Activated T-cell treated with anti-CD3 and anti-CD28 coated beads, Interleukin-2, amount 50 U/mL, for 72 hours (primary cell): Measurements from ENCODE around the gene FHL1. TPM values are rescaled to one million over a fixed set of nuclear protein-coding genes. Genes with fewer than 3 reads are reported as not detected.
"Not testable (repeated sequence)": the region's sequence is repeated elsewhere in the genome, so short reads cannot be mapped to it uniquely, and the experiment has no call there.

Experiments used
- ATAC-seq, 2 donors: fragments of 150-1000 bp; cut with Tn5 transposase; replicated peaks in 1 of 2; 2 replicates each; pipeline ENCODE4 v1.10.0; 2021; ENCODE audit warnings: moderate library complexity in 2 of 2, mild to moderate bottlenecking in 1 of 2
- DNase-seq, 2 donors: peaks; one replicate each; pipeline ENCODE4 v3.0.0; 2021 to 2022; ENCODE audit warnings: mixed read lengths in 1 of 2
- H3K27ac Mint-ChIP-seq: one replicate; pipeline ENCODE4 v1.8.0; 2022; ENCODE audit warnings: mild to moderate bottlenecking, moderate library complexity, mixed read lengths
- H3K27me3 Mint-ChIP-seq: one replicate; pipeline ENCODE4 v1.8.0; 2022; ENCODE audit warnings: low read depth, mixed read lengths
- H3K36me3 Mint-ChIP-seq, 2 donors: one replicate each; pipeline ENCODE4 v1.8.0; 2022; ENCODE audit warnings: mixed read lengths in 2 of 2, mild to moderate bottlenecking in 1 of 2; ENCODE audit not compliant: insufficient read depth in 2 of 2
- H3K4me1 Mint-ChIP-seq: one replicate; pipeline ENCODE4 v1.8.0; 2022; ENCODE audit warnings: low read depth, mixed read lengths
- H3K4me3 Mint-ChIP-seq, 2 donors: one replicate each; pipeline ENCODE4 v1.8.0; 2022; ENCODE audit warnings: mild to moderate bottlenecking in 2 of 2, mixed read lengths in 2 of 2, moderate library complexity in 2 of 2
- H3K9me3 Mint-ChIP-seq, 2 donors: one replicate each; pipeline ENCODE4 v1.8.0; 2022; ENCODE audit warnings: mixed read lengths in 2 of 2
- total RNA-seq, 2 donors: library from RNA; stranded (reverse); gene quantifications; one replicate each; pipeline ENCODE4 v1.2.3, GENCODE V29; 2022

FHL1 gene
- 10 to 100 TPM; 15.7 to 18.7 TPM for total RNA-seq

DNA sequence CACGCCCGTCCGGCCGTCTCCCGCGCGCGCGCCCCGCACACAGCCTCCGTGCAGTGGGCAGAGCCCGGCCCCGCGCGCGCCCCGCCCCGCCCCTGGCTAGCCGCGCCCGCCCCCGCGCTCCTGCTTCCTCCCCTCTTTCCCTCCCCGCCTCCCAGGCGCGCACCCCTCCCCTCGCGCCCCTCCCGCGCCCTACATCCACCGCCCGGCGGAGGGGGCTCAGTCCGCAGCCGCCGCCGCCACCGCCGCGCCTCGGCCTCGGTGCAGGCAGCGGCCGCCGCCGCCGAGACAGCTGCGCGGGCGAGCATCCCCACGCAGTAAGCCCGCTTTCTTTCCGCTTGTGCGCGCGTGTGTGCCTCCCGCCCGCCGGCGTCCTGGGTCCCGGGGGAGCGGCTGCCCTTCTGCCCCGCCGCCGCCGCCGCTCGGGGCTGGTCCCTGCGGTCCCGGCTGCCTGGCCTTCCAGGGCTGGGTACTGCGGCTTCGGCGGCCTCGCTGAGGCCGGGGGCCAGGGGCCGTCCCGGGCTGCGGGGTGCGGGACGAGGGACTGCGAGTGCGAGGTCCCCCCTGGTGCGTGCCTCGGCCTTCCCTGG, at the start of gene FHL1:
Gene FHL1 (plus strand): TSS at position 219 of the 587 bp plus-strand sequence.
- peak; percentile 49 to 62 for DNase-seq
- H3K4me1 Mint-ChIP-seq: peaks cover 27% of the 10 kb centered on the region
- peaks cover 34% of the 10 kb centered on the region for H3K27me3 Mint-ChIP-seq
- H3K27ac Mint-ChIP-seq: peak within 1 kb of the TSS; percentile 15
- ATAC-seq: peak; percentile 81 to 82
- H3K4me3 Mint-ChIP-seq: peak within 1 kb of the TSS; percentile 88 to 90
- H3K9me3 Mint-ChIP-seq: peaks cover 0 to 1% of the 10 kb centered on the region in 2 donors
- H3K36me3 Mint-ChIP-seq: no peaks in the 10 kb centered on the region

DNA sequence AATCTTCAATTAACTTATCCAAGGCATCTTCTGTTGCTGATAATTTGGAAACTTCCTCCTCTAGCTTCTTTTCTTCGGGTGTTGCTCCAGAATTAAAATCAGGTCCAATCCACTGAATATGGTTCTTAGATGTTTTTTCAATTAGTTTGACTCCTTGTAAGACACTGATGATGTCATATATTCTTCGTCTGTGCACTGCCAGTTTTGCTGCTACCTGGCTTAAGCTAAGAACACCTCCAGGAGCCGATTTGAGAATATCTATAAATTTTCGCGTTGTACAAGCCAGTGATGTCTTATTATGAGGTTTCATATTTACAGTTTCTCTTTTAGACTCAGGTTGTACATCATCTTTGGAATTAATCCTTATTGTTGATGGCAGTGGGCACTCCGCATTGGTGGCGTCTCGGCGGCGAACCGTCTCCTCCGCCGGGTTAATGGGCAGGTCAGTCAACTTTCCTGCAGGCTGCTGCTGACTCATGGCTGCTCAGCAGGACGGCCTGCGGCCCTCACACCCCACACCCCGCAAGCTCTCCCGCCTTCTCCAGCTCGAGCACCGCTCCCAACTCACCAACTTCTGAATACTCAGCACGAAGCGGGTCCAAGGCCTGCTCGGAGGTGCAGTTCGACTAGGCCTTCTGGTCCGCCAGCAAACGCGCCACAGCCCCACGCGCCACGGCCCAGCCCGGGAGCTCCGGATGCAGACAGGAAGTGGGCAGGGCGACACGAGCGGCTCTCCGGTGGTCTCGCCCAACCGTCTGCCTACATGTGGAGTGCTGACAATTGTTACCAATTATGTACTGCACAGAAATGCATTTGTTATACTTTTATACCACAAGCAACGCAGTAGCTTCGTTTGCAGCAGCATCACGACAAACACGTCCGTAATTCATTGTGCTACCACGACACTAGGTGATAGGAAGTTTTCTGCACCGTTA, 49.2 kb upstream of the FHL1 start:
- no peaks in the 10 kb centered on the region for H3K9me3 Mint-ChIP-seq
- no peak overlapping the region for H3K27ac Mint-ChIP-seq
- no peak overlapping the region for H3K4me3 Mint-ChIP-seq
- no peaks in the 10 kb centered on the region for H3K27me3 Mint-ChIP-seq
- peaks cover 0 to 3% of the 10 kb centered on the region in 2 donors for H3K36me3 Mint-ChIP-seq
- DNase-seq: no peak
- no peaks in the 10 kb centered on the region for H3K4me1 Mint-ChIP-seq
- ATAC-seq: no peak

DNA sequence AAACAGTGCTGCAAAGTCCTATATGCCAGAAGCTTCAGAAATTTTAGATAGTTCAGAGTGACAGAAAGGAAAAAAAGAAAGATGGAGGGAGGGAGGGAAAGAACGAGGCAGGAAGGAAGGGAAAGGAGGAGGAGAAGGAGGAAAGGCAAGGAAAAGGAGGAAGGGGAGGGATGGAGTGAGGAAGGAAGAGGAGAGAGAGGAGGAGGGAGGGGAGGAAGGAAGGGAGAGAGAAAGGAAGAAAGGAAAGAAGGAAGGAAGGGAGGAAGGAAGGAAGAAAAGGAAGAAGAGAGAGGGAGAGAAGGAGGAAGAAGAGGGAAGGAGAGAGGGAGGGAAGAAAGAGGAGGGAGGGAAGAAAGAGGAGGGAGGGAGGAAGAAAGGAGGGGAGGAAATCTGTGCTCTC, 42.4 kb upstream of the FHL1 start:
- no peak for DNase-seq
- H3K27me3 Mint-ChIP-seq: peaks cover 15% of the 10 kb centered on the region
- ATAC-seq: no peak
- H3K4me3 Mint-ChIP-seq: no peak overlapping the region
- no peaks in the 10 kb centered on the region for H3K4me1 Mint-ChIP-seq
- no peaks in the 10 kb centered on the region for H3K9me3 Mint-ChIP-seq
- H3K27ac Mint-ChIP-seq: no peak overlapping the region
- no peaks in the 10 kb centered on the region for H3K36me3 Mint-ChIP-seq

DNA sequence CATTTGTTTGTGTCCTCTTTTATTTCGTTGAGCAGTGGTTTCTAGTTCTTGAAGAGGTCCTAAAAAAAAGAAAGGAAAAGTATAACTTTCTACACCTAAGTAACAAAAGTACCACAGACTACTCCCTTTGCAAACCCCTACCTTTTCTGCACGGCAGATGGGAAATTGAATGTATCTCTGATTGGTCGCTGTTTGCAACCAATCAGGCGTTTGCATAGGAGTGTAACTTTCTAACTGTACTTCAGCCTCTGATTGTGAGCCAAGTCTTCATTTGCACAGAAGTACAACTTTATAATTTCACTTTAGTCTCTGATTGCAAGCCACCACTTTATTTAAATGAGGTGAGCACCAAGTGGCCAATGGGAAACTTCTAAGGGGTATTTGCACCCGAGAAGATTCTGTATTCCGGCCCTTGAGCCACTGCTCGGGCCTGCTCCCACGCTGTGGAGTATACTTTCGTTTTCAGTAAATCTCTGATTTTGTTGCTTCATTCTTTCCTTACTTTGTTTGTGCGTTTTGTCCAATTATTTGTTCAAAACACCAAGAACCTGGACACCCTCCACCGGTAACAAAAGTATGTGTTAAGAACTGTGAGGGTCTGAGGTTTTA, 40.3 kb upstream of the FHL1 start:
- ATAC-seq: no peak
- H3K9me3 Mint-ChIP-seq: no peaks in the 10 kb centered on the region
- DNase-seq: no peak
- no peak overlapping the region for H3K27ac Mint-ChIP-seq
- H3K4me3 Mint-ChIP-seq: no peak overlapping the region
- peaks cover 23% of the 10 kb centered on the region for H3K27me3 Mint-ChIP-seq
- peaks cover 0 to 1% of the 10 kb centered on the region in 2 donors for H3K36me3 Mint-ChIP-seq
- H3K4me1 Mint-ChIP-seq: no peaks in the 10 kb centered on the region

DNA sequence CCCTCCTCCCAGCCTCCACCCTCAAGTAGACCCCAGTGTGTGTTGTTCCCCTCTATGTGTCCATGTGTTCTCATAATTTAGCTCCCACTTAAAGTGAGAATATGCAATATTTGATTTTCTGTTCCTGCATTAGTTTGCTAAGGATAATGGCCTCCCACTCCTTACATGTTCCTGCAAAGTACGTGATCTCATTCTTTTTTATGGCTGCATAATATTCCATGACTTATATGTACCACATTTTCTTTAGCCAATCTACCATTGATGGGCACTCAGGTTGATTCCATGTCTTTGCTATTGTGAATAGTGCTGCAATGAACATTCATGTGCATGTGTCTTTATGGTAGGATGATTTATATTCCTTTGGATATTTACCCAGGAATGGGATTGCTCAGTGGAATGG, 38.4 kb upstream of the FHL1 start:
- H3K27ac Mint-ChIP-seq, H3K9me3 Mint-ChIP-seq, ATAC-seq, DNase-seq, H3K4me3 Mint-ChIP-seq, H3K36me3 Mint-ChIP-seq, H3K4me1 Mint-ChIP-seq: not testable (repeated sequence)
- H3K27me3 Mint-ChIP-seq: peaks cover 23% of the 10 kb centered on the region

DNA sequence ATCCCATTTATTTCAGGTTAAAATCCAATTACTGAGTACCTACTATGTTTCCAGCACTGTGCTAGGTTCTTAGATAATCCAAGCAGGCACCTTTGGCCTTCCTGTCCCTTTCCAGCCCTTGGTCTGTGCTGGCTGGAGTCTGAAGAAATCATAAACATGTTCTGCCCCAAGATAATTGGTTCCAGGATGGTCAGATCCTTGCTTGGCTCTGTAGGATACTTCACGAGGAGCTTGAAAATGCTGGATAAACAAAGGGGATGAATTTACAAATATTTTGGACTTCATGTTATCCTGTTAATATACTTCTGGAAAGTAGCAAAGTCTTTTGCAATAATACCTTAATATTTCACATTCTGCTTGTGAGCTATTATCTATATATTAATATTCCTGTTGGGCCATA, 35.0 kb upstream of the FHL1 start:
- no peak overlapping the region for H3K27ac Mint-ChIP-seq
- peaks cover 23% of the 10 kb centered on the region for H3K27me3 Mint-ChIP-seq
- H3K4me1 Mint-ChIP-seq: no peaks in the 10 kb centered on the region
- ATAC-seq (no peak), DNase-seq (no peak)
- H3K4me3 Mint-ChIP-seq: no peak overlapping the region
- peaks cover 0 to 1% of the 10 kb centered on the region in 2 donors for H3K36me3 Mint-ChIP-seq
- H3K9me3 Mint-ChIP-seq: no peaks in the 10 kb centered on the region

DNA sequence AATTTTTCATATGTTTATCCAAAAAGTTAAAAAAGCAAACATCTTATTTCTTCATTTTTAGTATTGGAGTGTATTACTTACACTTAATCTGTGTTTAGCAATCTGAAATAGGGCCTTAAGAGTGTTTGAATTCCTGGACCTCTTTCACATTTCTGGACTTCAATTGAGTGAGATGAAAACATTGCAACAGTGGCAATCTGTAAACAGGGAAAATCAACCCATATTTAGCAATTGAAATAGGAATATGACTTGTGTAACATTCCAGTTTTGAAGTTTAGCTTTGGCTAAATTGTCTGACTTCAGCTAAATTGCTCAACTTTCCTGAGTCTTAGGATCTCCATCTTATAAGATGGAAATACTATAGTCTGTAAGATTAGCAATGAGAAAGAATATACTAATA, 34.6 kb upstream of the FHL1 start:
- Mint-ChIP-seq H3K4me1 (no peaks in the 10 kb centered on the region), H3K9me3 (no peaks in the 10 kb centered on the region), H3K27ac (no peak overlapping the region), H3K27me3 (peaks cover 23% of the 10 kb centered on the region), H3K4me3 (no peak overlapping the region), H3K36me3 (peaks cover 0 to 1% of the 10 kb centered on the region in 2 donors)
- DNase-seq (no peak), ATAC-seq (no peak)

DNA sequence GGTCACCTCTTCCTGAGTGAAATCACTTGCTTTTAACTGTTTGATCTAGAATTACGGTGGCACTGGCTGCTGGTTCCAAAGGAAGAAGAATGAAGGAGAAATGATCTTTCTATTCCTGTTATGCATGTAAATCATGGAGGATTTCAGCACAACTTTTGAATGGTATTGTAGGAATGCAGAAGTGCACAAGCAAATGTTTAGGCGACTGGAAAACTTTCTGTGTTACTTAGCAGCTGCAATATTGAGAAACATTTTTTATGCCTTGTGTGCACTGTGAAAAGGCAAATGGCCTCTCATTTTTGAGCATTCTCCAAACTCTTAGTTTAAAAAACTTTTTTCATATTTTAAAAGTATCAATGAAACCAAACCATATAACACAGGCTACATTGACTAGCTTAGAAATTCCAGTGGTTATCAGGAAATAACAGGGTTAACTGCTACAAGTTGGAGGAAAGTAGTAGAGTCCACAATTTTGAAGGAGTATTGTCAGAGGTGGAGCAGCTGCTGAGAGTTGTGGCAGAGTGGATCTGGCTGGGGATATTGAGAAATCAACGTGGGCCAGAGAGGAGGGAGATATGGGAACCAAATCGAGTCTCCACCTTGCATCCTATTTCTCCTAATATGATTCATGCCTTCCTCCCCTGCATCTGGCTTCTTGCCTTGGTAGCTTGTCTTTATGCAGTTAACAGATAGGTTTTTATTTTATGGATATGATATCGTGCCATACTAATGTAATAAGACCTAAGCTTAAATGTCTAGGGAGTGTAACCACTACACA, 32.0 kb upstream of the FHL1 start:
- Mint-ChIP-seq H3K27ac (no peak overlapping the region), H3K9me3 (peaks cover 0 to 4% of the 10 kb centered on the region in 2 donors), H3K4me3 (no peak overlapping the region), H3K27me3 (peaks cover 15% of the 10 kb centered on the region), H3K36me3 (no peaks in the 10 kb centered on the region), H3K4me1 (no peaks in the 10 kb centered on the region)
- ATAC-seq: no peak
- DNase-seq: no peak

DNA sequence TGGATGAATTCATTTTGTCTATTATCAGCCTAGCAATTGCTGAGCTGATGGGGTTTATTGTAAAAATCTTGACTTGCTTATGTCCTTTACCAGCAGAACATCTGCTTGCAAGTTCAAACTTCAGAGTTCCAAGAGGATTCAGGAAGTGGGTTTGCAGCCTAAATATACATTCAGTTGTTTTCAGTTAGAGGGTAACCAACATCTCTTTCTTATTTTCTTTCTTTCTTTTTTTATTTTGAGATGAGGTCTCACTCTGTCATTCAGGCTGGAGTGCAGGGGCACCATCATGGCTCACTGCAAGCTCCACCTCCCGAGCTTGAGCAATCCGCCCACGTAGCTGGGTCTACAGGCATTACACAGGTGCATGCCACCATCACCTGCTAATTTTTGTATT, 31.4 kb upstream of the FHL1 start:
- ATAC-seq (no peak), DNase-seq (no peak)
- peaks cover 15% of the 10 kb centered on the region for H3K27me3 Mint-ChIP-seq
- no peak overlapping the region for H3K4me3 Mint-ChIP-seq
- H3K36me3 Mint-ChIP-seq: no peaks in the 10 kb centered on the region
- no peak overlapping the region for H3K27ac Mint-ChIP-seq
- peaks cover 0 to 4% of the 10 kb centered on the region in 2 donors for H3K9me3 Mint-ChIP-seq
- no peaks in the 10 kb centered on the region for H3K4me1 Mint-ChIP-seq

DNA sequence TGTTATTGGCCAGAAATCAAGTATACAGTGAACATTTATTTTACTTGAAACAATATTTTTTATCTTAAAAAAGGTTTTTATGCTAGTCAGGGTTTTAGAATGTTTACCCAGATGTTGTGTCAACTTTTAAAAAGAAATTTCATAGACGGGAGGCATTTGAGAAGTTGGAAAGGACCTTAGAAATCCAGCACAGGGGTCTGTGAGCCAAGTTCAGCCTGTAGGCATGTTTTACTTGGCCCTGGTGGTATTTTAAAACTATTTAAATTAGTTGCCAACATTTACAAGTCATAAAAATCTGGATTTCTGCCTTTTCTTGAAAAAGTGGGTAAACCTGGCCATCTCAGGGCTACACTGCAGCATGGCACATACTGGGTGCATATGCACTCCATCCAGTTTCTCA, 25.5 kb upstream of the FHL1 start:
- H3K36me3 Mint-ChIP-seq: no peaks in the 10 kb centered on the region
- DNase-seq (no peak), ATAC-seq (no peak)
- H3K4me3 Mint-ChIP-seq: no peak overlapping the region
- no peak overlapping the region for H3K27ac Mint-ChIP-seq
- peaks cover 17% of the 10 kb centered on the region for H3K27me3 Mint-ChIP-seq
- H3K4me1 Mint-ChIP-seq: no peaks in the 10 kb centered on the region
- H3K9me3 Mint-ChIP-seq: peaks cover 0 to 4% of the 10 kb centered on the region in 2 donors

DNA sequence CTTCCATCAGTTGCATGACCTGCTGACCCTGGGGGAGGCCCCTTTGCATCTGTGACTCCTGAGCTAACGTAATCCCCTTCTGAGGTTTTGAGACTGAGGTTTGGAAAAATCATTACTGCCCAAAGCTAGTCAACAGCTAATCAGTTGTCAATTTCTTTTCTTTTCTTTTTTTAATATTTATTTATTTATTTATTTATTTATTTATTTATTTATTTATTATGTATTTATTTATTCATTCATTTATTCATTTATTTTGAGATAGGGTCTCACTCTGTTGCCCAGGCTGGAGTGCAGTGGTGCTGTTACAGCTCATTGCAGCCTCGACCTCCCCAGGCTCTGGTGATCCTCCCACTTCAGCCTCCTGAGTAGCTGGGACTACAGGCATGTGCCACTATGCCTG, 25.1 kb upstream of the FHL1 start:
- Mint-ChIP-seq H3K36me3 (no peaks in the 10 kb centered on the region), H3K27ac (no peak overlapping the region), H3K9me3 (peaks cover 0 to 4% of the 10 kb centered on the region in 2 donors), H3K4me3 (no peak overlapping the region), H3K27me3 (peaks cover 16% of the 10 kb centered on the region), H3K4me1 (no peaks in the 10 kb centered on the region)
- ATAC-seq (no peak), DNase-seq (no peak)

DNA sequence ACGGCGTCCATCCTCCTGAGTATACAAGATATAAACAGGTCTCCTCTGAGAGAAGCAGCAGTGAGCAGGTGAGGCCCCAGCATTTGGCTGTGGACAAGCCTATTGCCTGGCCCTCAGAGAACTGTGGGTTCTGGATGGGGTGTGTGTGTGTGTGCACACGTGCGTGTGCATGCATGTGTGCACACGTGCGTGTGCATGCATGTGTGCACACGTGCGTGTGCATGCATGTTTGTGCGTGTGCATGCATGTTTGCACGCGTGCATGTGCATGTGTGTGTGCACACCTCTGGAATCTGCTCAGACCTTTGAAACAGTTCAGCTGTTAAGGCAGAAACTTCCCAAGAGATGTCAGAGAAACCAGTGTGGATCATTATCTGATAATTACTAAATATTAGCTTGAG, 22.2 kb upstream of the FHL1 start:
- Mint-ChIP-seq H3K27me3 (peaks cover 16% of the 10 kb centered on the region), H3K9me3 (no peaks in the 10 kb centered on the region), H3K4me3 (no peak overlapping the region), H3K27ac (no peak overlapping the region), H3K36me3 (peaks cover 0 to 2% of the 10 kb centered on the region in 2 donors), H3K4me1 (no peaks in the 10 kb centered on the region)
- DNase-seq (no peak), ATAC-seq (no peak)

DNA sequence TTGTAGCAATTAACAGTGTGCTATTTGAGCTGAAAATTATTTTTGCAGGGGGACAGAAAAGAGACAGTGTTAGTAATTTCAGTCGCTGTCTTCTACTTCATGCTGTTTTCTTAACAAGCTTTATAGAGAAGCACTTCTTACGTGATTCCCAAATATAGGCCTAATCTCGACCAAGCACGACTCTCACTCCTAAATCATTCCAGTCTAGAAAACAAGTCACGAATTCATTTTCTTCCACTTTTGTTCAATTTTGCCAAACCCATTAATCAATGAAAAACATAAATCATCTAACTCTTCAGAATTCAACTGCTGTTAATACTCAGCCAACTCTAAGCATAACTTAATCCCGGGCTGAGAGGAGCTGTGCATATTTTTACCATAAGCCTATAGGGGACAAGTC, 21.0 kb upstream of the FHL1 start:
- H3K27me3 Mint-ChIP-seq: peaks cover 16% of the 10 kb centered on the region
- ATAC-seq (no peak), DNase-seq (no peak)
- no peak overlapping the region for H3K27ac Mint-ChIP-seq
- H3K36me3 Mint-ChIP-seq: peaks cover 0 to 2% of the 10 kb centered on the region in 2 donors
- H3K4me1 Mint-ChIP-seq: peaks cover 7% of the 10 kb centered on the region
- no peak overlapping the region for H3K4me3 Mint-ChIP-seq
- peaks cover 0 to 1% of the 10 kb centered on the region in 2 donors for H3K9me3 Mint-ChIP-seq
